Measurements from ENCODE around the gene KRTAP12-3.
"Not testable (repeated sequence)": the region's sequence is repeated elsewhere in the genome, so short reads cannot be mapped to it uniquely, and the experiment has no call there.

KRTAP12-3 gene

GRCh38 chr21:44694776-44695175 lies 37.0 kb downstream of the KRTAP12-3 start:
- Histone ChIP-seq H3K9me3 (ENCODE audit: control insufficient read depth, low read depth, low read length) (peaks cover 12% of the 10 kb centered on the region), H3K27ac (ENCODE audit: low read length) (no peak overlapping the region), H3K27me3 (ENCODE audit: control insufficient read depth, insufficient read depth, low read length) (no peaks in the 10 kb centered on the region), H3K4me3 (ENCODE audit: low read length) (no peak overlapping the region), H3K9ac (ENCODE audit: low read length) (no peak overlapping the region), H3K36me3 (ENCODE audit: control insufficient read depth, low read depth, low read length) (no peaks in the 10 kb centered on the region), H3K4me1 (ENCODE audit: control insufficient read depth, low read depth, low read length) (peaks cover 11% of the 10 kb centered on the region)

- Histone ChIP-seq H3K9ac (ENCODE audit: low read length) (no peak overlapping the region), H3K4me1 (ENCODE audit: control insufficient read depth, low read depth, low read length) (peaks cover 15% of the 10 kb centered on the region), H3K36me3 (ENCODE audit: control insufficient read depth, low read depth, low read length) (no peaks in the 10 kb centered on the region), H3K9me3 (ENCODE audit: control insufficient read depth, low read depth, low read length) (peaks cover 12% of the 10 kb centered on the region), H3K27ac (ENCODE audit: low read length) (no peak overlapping the region), H3K27me3 (ENCODE audit: control insufficient read depth, insufficient read depth, low read length) (no peaks in the 10 kb centered on the region), H3K4me3 (ENCODE audit: low read length) (no peak overlapping the region)
Observed at GRCh38 chr21:44695184-44695583, 37.5 kb downstream of the KRTAP12-3 start.

GRCh38 chr21:44695641-44696040 lies 37.9 kb downstream of the KRTAP12-3 start:
- H3K4me1 ChIP-seq (ENCODE audit: control insufficient read depth, low read depth, low read length): peaks cover 17% of the 10 kb centered on the region
- H3K27me3 ChIP-seq (ENCODE audit: control insufficient read depth, insufficient read depth, low read length): no peaks in the 10 kb centered on the region
- no peak overlapping the region for H3K9ac ChIP-seq (ENCODE audit: low read length)
- H3K36me3 ChIP-seq (ENCODE audit: control insufficient read depth, low read depth, low read length): no peaks in the 10 kb centered on the region
- H3K27ac ChIP-seq (ENCODE audit: low read length): no peak overlapping the region
- peaks cover 12% of the 10 kb centered on the region for H3K9me3 ChIP-seq (ENCODE audit: control insufficient read depth, low read depth, low read length)
- no peak overlapping the region for H3K4me3 ChIP-seq (ENCODE audit: low read length)

- no peak overlapping the region for H3K4me3 ChIP-seq (ENCODE audit: low read length)
- H3K27ac ChIP-seq (ENCODE audit: low read length): no peak overlapping the region
- H3K36me3 ChIP-seq (ENCODE audit: control insufficient read depth, low read depth, low read length): no peaks in the 10 kb centered on the region
- H3K4me1 ChIP-seq (ENCODE audit: control insufficient read depth, low read depth, low read length): peaks cover 19% of the 10 kb centered on the region
- no peak overlapping the region for H3K9ac ChIP-seq (ENCODE audit: low read length)
- no peaks in the 10 kb centered on the region for H3K27me3 ChIP-seq (ENCODE audit: control insufficient read depth, insufficient read depth, low read length)
- peaks cover 12% of the 10 kb centered on the region for H3K9me3 ChIP-seq (ENCODE audit: control insufficient read depth, low read depth, low read length)
Observed at GRCh38 chr21:44696572-44696971, 38.8 kb downstream of the KRTAP12-3 start.

GRCh38 chr21:44697172-44697810 lies 39.6 kb downstream of the KRTAP12-3 start, which contains the start of gene KRTAP10-12:
Gene KRTAP10-12 (plus strand): TSS chr21:44697172. CDS start chr21:44697202, 30 bp downstream.
- H3K27me3 ChIP-seq (ENCODE audit: control insufficient read depth, insufficient read depth, low read length); H3K9ac ChIP-seq (ENCODE audit: low read length): not testable (repeated sequence)
- H3K9me3 ChIP-seq (ENCODE audit: control insufficient read depth, low read depth, low read length): peaks cover 12% of the 10 kb centered on the region

GRCh38 chr21:44697811-44698734 lies 40.3 kb downstream of the KRTAP12-3 start:
- Histone ChIP-seq H3K4me1 (ENCODE audit: control insufficient read depth, low read depth, low read length) (peaks cover 25% of the 10 kb centered on the region), H3K9ac (ENCODE audit: low read length) (no peak overlapping the region), H3K27me3 (ENCODE audit: control insufficient read depth, insufficient read depth, low read length) (no peaks in the 10 kb centered on the region), H3K36me3 (ENCODE audit: control insufficient read depth, low read depth, low read length) (no peaks in the 10 kb centered on the region), H3K9me3 (ENCODE audit: control insufficient read depth, low read depth, low read length) (peaks cover 5% of the 10 kb centered on the region), H3K27ac (ENCODE audit: low read length) (no peak overlapping the region), H3K4me3 (ENCODE audit: low read length) (no peak overlapping the region)

More at GRCh38 chr21:44697172-44697810, 39.6 kb downstream of the KRTAP12-3 start, which contains the start of gene KRTAP10-12:
- H3K4me3 ChIP-seq (ENCODE audit: low read length); H3K27ac ChIP-seq (ENCODE audit: low read length); H3K36me3 ChIP-seq (ENCODE audit: control insufficient read depth, low read depth, low read length): not testable (repeated sequence)
- H3K4me1 ChIP-seq (ENCODE audit: control insufficient read depth, low read depth, low read length): peaks cover 23% of the 10 kb centered on the region

GRCh38 chr21:44699502-44700001 lies 41.8 kb downstream of the KRTAP12-3 start:
- H3K9ac ChIP-seq (ENCODE audit: low read length): no peak overlapping the region
- H3K36me3 ChIP-seq (ENCODE audit: control insufficient read depth, low read depth, low read length): no peaks in the 10 kb centered on the region
- H3K4me3 ChIP-seq (ENCODE audit: low read length): no peak overlapping the region
- peaks cover 39% of the 10 kb centered on the region for H3K4me1 ChIP-seq (ENCODE audit: control insufficient read depth, low read depth, low read length)
- H3K27ac ChIP-seq (ENCODE audit: low read length): no peak overlapping the region
- no peaks in the 10 kb centered on the region for H3K9me3 ChIP-seq (ENCODE audit: control insufficient read depth, low read depth, low read length)
- peaks cover 4% of the 10 kb centered on the region for H3K27me3 ChIP-seq (ENCODE audit: control insufficient read depth, insufficient read depth, low read length)

- no peaks in the 10 kb centered on the region for H3K36me3 ChIP-seq (ENCODE audit: control insufficient read depth, low read depth, low read length)
- no peak overlapping the region for H3K9ac ChIP-seq (ENCODE audit: low read length)
- H3K4me3 ChIP-seq (ENCODE audit: low read length): no peak overlapping the region
- H3K4me1 ChIP-seq (ENCODE audit: control insufficient read depth, low read depth, low read length): peaks cover 41% of the 10 kb centered on the region
- H3K9me3 ChIP-seq (ENCODE audit: control insufficient read depth, low read depth, low read length): no peaks in the 10 kb centered on the region
- peaks cover 9% of the 10 kb centered on the region for H3K27me3 ChIP-seq (ENCODE audit: control insufficient read depth, insufficient read depth, low read length)
- H3K27ac ChIP-seq (ENCODE audit: low read length): no peak overlapping the region
Observed at GRCh38 chr21:44700101-44701022, 42.6 kb downstream of the KRTAP12-3 start.

- Histone ChIP-seq H3K4me3 (ENCODE audit: low read length) (no peak overlapping the region), H3K9me3 (ENCODE audit: control insufficient read depth, low read depth, low read length) (no peaks in the 10 kb centered on the region), H3K4me1 (ENCODE audit: control insufficient read depth, low read depth, low read length) (peaks cover 41% of the 10 kb centered on the region), H3K27me3 (ENCODE audit: control insufficient read depth, insufficient read depth, low read length) (peaks cover 12% of the 10 kb centered on the region), H3K9ac (ENCODE audit: low read length) (no peak overlapping the region), H3K27ac (ENCODE audit: low read length) (no peak overlapping the region), H3K36me3 (ENCODE audit: control insufficient read depth, low read depth, low read length) (no peaks in the 10 kb centered on the region)
Observed at GRCh38 chr21:44701023-44701400, 43.3 kb downstream of the KRTAP12-3 start.

- H3K27ac ChIP-seq (ENCODE audit: low read length): no peak overlapping the region
- no peaks in the 10 kb centered on the region for H3K36me3 ChIP-seq (ENCODE audit: control insufficient read depth, low read depth, low read length)
- H3K4me1 ChIP-seq (ENCODE audit: control insufficient read depth, low read depth, low read length): peaks cover 45% of the 10 kb centered on the region
- no peaks in the 10 kb centered on the region for H3K9me3 ChIP-seq (ENCODE audit: control insufficient read depth, low read depth, low read length)
- no peak overlapping the region for H3K4me3 ChIP-seq (ENCODE audit: low read length)
- H3K27me3 ChIP-seq (ENCODE audit: control insufficient read depth, insufficient read depth, low read length): peaks cover 17% of the 10 kb centered on the region
- H3K9ac ChIP-seq (ENCODE audit: low read length): no peak overlapping the region
Observed at GRCh38 chr21:44701541-44701940, 43.8 kb downstream of the KRTAP12-3 start.
